Brain microvascular endothelial cell (primary cell): ENCODE measurements around the gene CCDC91.
"Not testable (repeated sequence)": the region's sequence is repeated elsewhere in the genome, so short reads cannot be mapped to it uniquely, and the experiment has no call there.

ENCODE experiments used
- DNase-seq: peaks from one replicate; pipeline ENCODE4 v3.0.0-alpha.2; 2020
- H3K27ac ChIP-seq: fragments of 250-450 bp; sonication (Bioruptor Pico); 2 replicates; pipeline ENCODE4 v1.5.1; 2020; ENCODE audit warnings: mild to moderate bottlenecking, moderate library complexity
- H3K27me3 ChIP-seq: fragments of 250-450 bp; sonication (Bioruptor Pico); replicated peaks from 2 replicates; pipeline ENCODE4 v1.5.1; 2020; ENCODE audit warnings: mild to moderate bottlenecking
- H3K36me3 ChIP-seq: fragments of 250-450 bp; sonication (Bioruptor Pico); replicated peaks from 2 replicates; pipeline ENCODE4 v1.5.1; 2020; ENCODE audit warnings: mild to moderate bottlenecking
- H3K4me3 ChIP-seq: 2 replicates; pipeline ENCODE4 v1.5.1; 2011; ENCODE audit warnings: low read depth, mild to moderate bottlenecking, control low read depth, low read length, moderate library complexity
- CTCF ChIP-seq: IDR thresholded peaks from 2 replicates; pipeline ENCODE4 v1.5.1; 2011; ENCODE audit warnings: low read depth, mild to moderate bottlenecking, moderate library complexity, low read length, control low read depth, inconsistent platforms; ENCODE audit errors: missing control alignments
- in situ Hi-C: cut with HindIII; loops from 2 replicates; pipeline ENCODE4 v1.10.0; 2017; ENCODE audit warnings: low sequenced_read_pairs, low pct_ligation_motif_present

CCDC91 gene

GRCh38 chr12:28456934-28457710 is 266.9 kb downstream of the CCDC91 start:
- Histone ChIP-seq H3K4me3 (no peak overlapping the region), H3K36me3 (no peaks in the 10 kb centered on the region), H3K27me3 (no peaks in the 10 kb centered on the region), H3K27ac (no peak overlapping the region)
- in situ Hi-C loops = no loop called here
- TF ChIP-seq CTCF = no peak
- no peak for DNase-seq

- in situ Hi-C loops = no loop called here
- DNase-seq = no peak
- no peak overlapping the region for H3K4me3 ChIP-seq
- no peaks in the 10 kb centered on the region for H3K36me3 ChIP-seq
- H3K27me3 ChIP-seq = no peaks in the 10 kb centered on the region
- no peak for TF ChIP-seq CTCF
- H3K27ac ChIP-seq = no peak overlapping the region
Measured at GRCh38 chr12:28457785-28458184, 267.5 kb downstream of the CCDC91 start.

GRCh38 chr12:28459481-28459880 is 269.2 kb downstream of the CCDC91 start:
- no peak overlapping the region for H3K27ac ChIP-seq
- in situ Hi-C loops = no loop called here
- no peak for TF ChIP-seq CTCF

GRCh38 chr12:28460420-28461130 is 270.3 kb downstream of the CCDC91 start:
- no peak overlapping the region for H3K27ac ChIP-seq
- H3K27me3 ChIP-seq = no peaks in the 10 kb centered on the region
- DNase-seq = no peak
- no peak overlapping the region for H3K4me3 ChIP-seq
- no peak for TF ChIP-seq CTCF
- in situ Hi-C loops = no loop called here
- H3K36me3 ChIP-seq = no peaks in the 10 kb centered on the region

More at GRCh38 chr12:28459481-28459880, 269.2 kb downstream of the CCDC91 start:
- DNase-seq = no peak
- no peaks in the 10 kb centered on the region for H3K27me3 ChIP-seq
- no peak overlapping the region for H3K4me3 ChIP-seq
- H3K36me3 ChIP-seq = no peaks in the 10 kb centered on the region

GRCh38 chr12:28463396-28463795 is 273.1 kb downstream of the CCDC91 start:
- no peak for TF ChIP-seq CTCF
- DNase-seq = no peak
- Histone ChIP-seq H3K27me3 (no peaks in the 10 kb centered on the region), H3K4me3 (no peak overlapping the region), H3K27ac (no peak overlapping the region), H3K36me3 (no peaks in the 10 kb centered on the region)
- in situ Hi-C loops = no loop called here

- in situ Hi-C loops, DNase-seq, H3K27me3 ChIP-seq: not testable (repeated sequence)
Measured at GRCh38 chr12:28471762-28472161, 281.5 kb downstream of the CCDC91 start.

GRCh38 chr12:28476206-28476605 is 285.9 kb downstream of the CCDC91 start:
- in situ Hi-C loops = not testable (repeated sequence)

More at GRCh38 chr12:28471762-28472161, 281.5 kb downstream of the CCDC91 start:
- H3K4me3 ChIP-seq, H3K27ac ChIP-seq, H3K36me3 ChIP-seq: not testable (repeated sequence)

GRCh38 chr12:28479097-28479496 is 288.8 kb downstream of the CCDC91 start:
- H3K36me3 ChIP-seq, H3K4me3 ChIP-seq, H3K27ac ChIP-seq, H3K27me3 ChIP-seq, in situ Hi-C loops, DNase-seq: not testable (repeated sequence)

More at GRCh38 chr12:28476206-28476605, 285.9 kb downstream of the CCDC91 start:
- not testable (repeated sequence) for H3K4me3 ChIP-seq, DNase-seq, H3K27ac ChIP-seq, H3K36me3 ChIP-seq, H3K27me3 ChIP-seq
